Fibroblast of peridontal ligament (primary cell): ENCODE data around the gene ELFN2.

ENCODE experiments used
- DNase-seq: peaks from one replicate; pipeline ENCODE4 v3.0.0-alpha.2; 2010; ENCODE audit errors: extremely low read depth

The ELFN2 gene

GRCh38 chr22:37427711-37428635 lies 694 bp upstream of the ELFN2 start:
- no peak for DNase-seq

GRCh38 chr22:37426706-37427134 lies 559 bp downstream of the ELFN2 start:
- no peak for DNase-seq

- DNase-seq = no peak
These were observed 1.2 kb downstream of the ELFN2 start for GRCh38 chr22:37425800-37426705.

- no peak for DNase-seq
These were observed 1.9 kb downstream of the ELFN2 start for GRCh38 chr22:37425369-37425768.

GRCh38 chr22:37423283-37423682 lies 4.0 kb downstream of the ELFN2 start:
- no peak for DNase-seq

- no peak for DNase-seq
These were observed 5.8 kb downstream of the ELFN2 start for GRCh38 chr22:37421468-37421877.

GRCh38 chr22:37420686-37421467 lies 6.4 kb downstream of the ELFN2 start:
- no peak for DNase-seq

- DNase-seq = no peak
These were observed 7.2 kb downstream of the ELFN2 start for GRCh38 chr22:37419969-37420685.

- no peak for DNase-seq
These were observed 7.8 kb downstream of the ELFN2 start for GRCh38 chr22:37419370-37419968.

- DNase-seq = no peak
These were observed 8.5 kb downstream of the ELFN2 start for GRCh38 chr22:37418627-37419369.

- no peak for DNase-seq
These were observed 9.5 kb downstream of the ELFN2 start for GRCh38 chr22:37417677-37418348.

GRCh38 chr22:37417264-37417663 lies 10.0 kb downstream of the ELFN2 start:
- DNase-seq = no peak

GRCh38 chr22:37416827-37417226 lies 10.5 kb downstream of the ELFN2 start:
- no peak for DNase-seq

- DNase-seq = no peak
These were observed 10.9 kb downstream of the ELFN2 start for GRCh38 chr22:37416389-37416788.

GRCh38 chr22:37415210-37415609 lies 12.1 kb downstream of the ELFN2 start:
- DNase-seq = no peak

GRCh38 chr22:37414288-37414687 lies 13.0 kb downstream of the ELFN2 start:
- DNase-seq = no peak

GRCh38 chr22:37413546-37413945 lies 13.7 kb downstream of the ELFN2 start:
- DNase-seq = no peak

- no peak for DNase-seq
These were observed 14.6 kb downstream of the ELFN2 start for GRCh38 chr22:37412495-37413250.

GRCh38 chr22:37411655-37412054 lies 15.6 kb downstream of the ELFN2 start:
- DNase-seq = no peak
